GM18873 (cell line): Measurements from ENCODE around the gene TIMM50.

ENCODE experiments used
- ATAC-seq: cut with Tn5 transposase; IDR thresholded peaks from one replicate; pipeline ENCODE4 v1.9.1; 2021; ENCODE audit warnings: mild to moderate bottlenecking, moderate library complexity, moderate number of reproducible peaks; ENCODE audit not compliant: unreplicated experiment, low FRiP score

The TIMM50 gene

GRCh38 chr19:39498798-39499642 lies 18.4 kb downstream of the TIMM50 start, which contains the start of gene DLL3:
Gene DLL3, plus strand, starts transcription at chr19:39498947. Its CDS starts 28 bp downstream, at chr19:39498975.
- no peak for ATAC-seq

GRCh38 chr19:39499932-39500331 lies 19.3 kb downstream of the TIMM50 start:
- no peak for ATAC-seq

- no peak for ATAC-seq
Measured at GRCh38 chr19:39500543-39500942, 19.9 kb downstream of the TIMM50 start.

- ATAC-seq = no peak
Measured at GRCh38 chr19:39501340-39501739, 20.7 kb downstream of the TIMM50 start.

GRCh38 chr19:39502640-39503417 lies 22.2 kb downstream of the TIMM50 start:
- ATAC-seq = no peak

GRCh38 chr19:39506598-39506943 lies 25.9 kb downstream of the TIMM50 start:
- ATAC-seq = no peak

- no peak for ATAC-seq
Measured at GRCh38 chr19:39506944-39507714, 26.5 kb downstream of the TIMM50 start.

- ATAC-seq = no peak
Measured at GRCh38 chr19:39507715-39508364, 27.2 kb downstream of the TIMM50 start.

- no peak for ATAC-seq
Measured at GRCh38 chr19:39508629-39509028, 28.0 kb downstream of the TIMM50 start.

- ATAC-seq = no peak
Measured at GRCh38 chr19:39509233-39509632, 28.6 kb downstream of the TIMM50 start.

GRCh38 chr19:39512988-39513387 lies 32.4 kb downstream of the TIMM50 start:
- ATAC-seq = no peak

GRCh38 chr19:39514840-39515550 lies 34.4 kb downstream of the TIMM50 start, which contains the start of gene SELENOV:
Gene SELENOV, plus strand, starts transcription at chr19:39515139. Its CDS starts 74 bp downstream, at chr19:39515213.
- ATAC-seq = no peak

- ATAC-seq = no peak
Measured at GRCh38 chr19:39515551-39516191, 35.0 kb downstream of the TIMM50 start.

- ATAC-seq = no peak
Measured at GRCh38 chr19:39516270-39516669, 35.6 kb downstream of the TIMM50 start.

- ATAC-seq = no peak
Measured at GRCh38 chr19:39517432-39517831, 36.8 kb downstream of the TIMM50 start.

GRCh38 chr19:39518458-39518857 lies 37.8 kb downstream of the TIMM50 start:
- no peak for ATAC-seq

GRCh38 chr19:39518975-39519374 lies 38.3 kb downstream of the TIMM50 start:
- ATAC-seq = no peak

- ATAC-seq = no peak
Measured at GRCh38 chr19:39520541-39521484, 40.2 kb downstream of the TIMM50 start.
